Measurements from ENCODE around the gene SLC36A2.
"Not testable (repeated sequence)": the region's sequence is repeated elsewhere in the genome, so short reads cannot be mapped to it uniquely, and the experiment has no call there.

Gene SLC36A2

DNA sequence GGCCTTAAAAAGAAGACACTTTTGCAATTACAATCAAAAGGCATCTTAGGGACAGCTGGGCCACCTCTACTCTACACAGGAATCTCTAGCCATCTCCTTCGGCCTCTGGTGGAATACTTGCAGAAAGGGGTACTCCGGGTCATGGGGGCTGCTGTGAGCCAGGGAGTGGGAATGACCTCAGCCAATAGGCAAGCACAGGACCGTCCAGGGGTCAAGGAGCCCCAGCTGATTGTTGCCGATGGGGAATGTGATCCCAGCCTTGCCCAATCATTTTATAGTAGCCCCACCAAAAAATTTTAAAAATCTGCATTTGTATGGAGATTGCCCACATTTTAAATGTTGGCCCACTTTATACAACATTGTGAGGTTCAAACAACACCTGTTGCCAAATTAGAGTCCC is 26.9 kb downstream of the SLC36A2 start:
- DNase-seq = no peak

DNA sequence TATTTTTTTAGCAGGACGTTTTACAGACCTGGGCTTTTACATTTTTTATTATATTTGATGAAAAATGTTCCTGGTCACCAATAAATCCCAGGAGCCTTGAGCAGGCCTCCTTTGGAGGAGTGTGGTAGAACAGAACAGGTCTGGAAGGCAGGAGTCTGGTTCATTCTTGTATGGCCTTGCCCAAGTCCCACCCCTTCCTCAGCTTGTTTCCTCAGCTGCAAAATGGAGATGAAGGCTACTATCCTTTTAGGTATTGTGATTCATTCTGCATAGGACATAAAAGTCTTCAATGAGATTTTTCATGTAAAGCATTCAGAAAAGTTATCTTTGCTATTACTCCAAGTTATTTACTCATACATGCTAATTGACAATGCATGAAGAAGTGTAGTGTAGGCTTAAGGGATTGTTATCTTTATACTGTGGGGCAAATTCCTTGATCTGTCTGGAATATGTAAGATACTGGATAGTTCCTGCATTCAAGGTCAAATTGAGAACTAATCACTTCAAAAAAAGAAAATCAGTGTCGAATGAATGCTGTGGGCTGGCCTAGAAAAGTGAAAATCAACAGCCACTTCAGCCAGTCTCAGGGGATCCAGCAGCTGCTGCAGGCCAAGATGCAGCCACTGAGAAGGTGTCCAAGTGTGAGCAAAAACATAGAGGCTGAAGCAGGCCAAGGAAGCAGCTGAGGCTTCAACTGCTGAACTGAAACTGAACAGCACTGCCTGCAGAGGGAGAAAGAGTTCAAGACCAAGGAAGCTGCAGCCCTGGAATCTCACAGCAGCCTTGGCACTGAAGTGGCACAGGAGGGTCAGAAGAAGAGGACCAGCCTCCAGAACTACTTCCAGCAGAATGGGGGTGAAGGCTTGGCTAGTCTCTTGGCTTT is 28.3 kb downstream of the SLC36A2 start:
- no peak for DNase-seq

DNA sequence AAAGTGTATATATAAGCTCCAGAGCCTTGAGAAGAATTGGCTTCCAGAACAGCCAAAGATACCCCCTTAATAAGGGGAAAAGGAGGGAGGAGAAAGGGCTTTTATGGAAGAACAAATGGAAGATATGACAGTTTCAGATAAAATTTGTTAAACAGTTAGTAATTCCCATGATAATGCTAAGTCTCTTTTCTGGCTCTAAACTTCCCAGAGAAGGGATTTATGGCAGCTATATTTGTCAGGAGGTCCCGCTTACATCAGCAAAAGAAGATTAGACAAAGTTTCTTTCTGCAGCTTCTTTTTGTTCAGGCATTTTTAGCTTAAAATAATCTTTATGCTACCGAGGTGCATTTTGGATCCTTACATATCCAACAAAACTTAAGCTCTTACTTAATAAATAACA is 29.5 kb downstream of the SLC36A2 start:
- no peak for DNase-seq

DNA sequence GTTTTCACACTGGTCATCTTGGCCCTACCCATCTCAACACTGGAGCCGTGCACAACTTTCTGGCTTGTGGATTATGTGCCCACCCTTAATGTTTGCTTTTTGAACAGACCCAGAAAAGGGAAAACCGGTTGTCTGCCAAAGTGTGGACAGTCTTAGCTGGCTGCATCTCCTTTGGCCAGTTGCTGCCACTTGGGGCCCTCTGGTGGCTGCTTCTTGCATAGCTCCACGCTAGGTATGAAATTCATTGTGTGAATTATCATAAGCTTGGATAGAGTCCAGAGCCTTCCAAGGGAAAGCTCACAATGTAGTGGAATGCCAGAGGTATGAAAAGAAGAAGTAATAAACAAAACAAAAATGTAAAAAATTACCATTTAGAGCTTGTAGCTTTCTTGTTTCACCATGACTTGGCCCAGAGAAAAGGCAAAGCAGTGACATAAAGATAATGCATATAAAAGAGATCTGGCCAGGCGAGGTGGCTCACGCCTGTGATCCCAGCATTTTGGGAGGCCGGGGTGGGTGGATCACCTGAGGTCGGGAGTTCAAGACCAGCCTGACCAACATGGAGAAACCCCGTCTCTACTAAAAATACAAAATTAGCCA is 31.3 kb downstream of the SLC36A2 start:
- peak; percentile 21 for DNase-seq

DNA sequence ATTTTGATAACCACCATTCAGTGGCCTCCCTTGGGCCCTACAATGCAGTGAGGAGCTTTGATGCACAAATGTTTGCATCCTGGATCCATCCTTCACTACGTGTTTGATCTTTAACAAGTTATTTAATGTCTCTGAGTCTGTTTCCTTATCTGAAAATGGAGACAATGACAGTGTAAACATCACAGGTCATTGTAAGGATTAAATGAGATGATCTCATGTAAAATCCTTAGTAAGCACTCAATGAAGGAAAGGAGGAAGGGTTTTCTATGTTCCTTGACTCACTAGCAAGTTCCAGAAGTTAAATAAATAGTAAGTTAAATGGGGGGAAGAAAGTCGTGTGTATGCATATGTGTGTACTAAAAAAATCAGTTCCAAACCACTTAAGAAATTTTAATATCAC is 34.0 kb downstream of the SLC36A2 start:
- DNase-seq = no peak

DNA sequence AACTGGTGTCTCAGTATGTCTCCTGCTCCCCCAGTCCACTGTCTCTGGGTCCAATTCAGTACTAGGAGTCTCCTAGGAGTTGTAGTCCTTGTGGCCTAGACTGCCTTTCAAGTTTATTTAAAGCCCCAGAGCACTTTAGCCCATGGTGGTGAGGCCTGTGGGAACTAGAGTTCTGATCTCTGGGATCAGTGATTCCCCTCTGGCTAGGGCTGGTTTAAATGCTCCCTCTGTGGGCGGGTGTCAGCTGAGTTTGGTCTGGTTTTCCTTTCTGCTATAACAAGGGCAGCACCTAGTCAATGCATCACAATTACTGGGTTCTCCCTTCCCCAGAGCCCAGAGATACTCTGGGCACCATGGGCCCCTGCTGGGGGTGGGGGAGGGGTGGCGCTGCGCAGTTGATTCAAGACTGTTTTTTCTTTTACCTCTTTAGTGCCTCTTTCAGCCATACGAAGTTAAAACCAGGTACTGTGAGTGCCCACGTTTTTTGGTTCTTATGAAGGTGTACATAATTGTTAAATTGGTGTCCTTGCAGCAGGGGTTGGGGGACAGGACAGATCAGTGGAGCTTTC is 34.5 kb downstream of the SLC36A2 start:
- DNase-seq = no peak

DNA sequence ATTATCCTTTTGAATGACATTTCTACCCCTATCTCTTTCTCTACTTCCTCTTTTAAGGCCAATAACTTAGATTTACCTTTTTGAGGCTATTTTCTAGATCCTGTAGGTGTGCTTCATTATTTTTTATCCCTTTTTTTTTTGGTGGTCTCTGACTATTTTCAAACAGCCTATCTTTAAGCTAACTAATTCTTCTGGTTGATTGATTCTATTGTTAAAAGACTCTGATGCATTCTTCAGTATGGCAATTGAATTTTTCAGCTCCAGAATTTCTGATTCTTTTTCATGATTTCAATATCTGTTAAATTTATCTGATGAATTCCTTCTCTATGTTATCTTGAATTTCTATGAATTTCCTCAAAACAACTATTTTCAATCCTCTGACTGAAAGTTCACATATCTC is 36.4 kb downstream of the SLC36A2 start:
- DNase-seq = no peak

DNA sequence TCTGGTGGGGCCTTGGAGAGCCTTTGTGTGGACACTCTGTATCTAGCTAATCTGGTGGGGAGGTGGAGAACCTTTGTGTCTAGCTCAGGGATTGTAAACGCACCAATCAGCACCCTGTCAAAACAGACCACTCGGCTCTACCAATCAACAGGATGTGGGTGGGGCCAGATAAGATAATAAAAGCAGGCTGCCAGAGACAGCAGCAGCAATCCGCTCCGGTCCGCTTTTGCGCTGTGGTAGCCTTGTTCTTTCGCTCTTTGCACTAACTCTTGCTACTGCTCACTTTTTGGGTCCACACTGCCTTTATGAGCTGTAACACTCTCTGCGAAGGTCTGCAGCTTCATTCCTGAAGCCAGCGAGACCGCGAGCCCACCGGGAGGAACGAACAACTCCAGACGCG is 37.5 kb downstream of the SLC36A2 start:
- not testable (repeated sequence) for DNase-seq

DNA sequence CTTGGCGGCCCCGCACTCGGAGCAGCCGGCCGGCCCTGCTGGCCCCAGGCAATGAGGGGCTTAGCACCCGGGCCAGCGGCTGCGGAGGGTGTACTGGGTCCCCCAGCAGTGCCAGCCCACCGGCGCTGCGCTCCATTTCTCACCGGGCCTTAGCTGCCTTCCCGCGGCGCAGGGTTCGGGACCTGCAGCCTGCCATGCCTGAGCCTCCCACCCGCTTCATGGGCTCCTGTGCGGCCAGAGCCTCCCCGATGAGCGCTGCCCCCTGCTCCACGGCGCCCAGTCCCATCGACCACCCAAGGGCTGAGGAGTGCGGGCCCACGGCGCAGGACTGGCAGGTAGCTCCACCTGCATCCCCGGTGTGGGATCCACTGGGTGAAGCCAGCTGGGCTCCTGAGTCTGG is 38.1 kb downstream of the SLC36A2 start:
- DNase-seq = not testable (repeated sequence)

DNA sequence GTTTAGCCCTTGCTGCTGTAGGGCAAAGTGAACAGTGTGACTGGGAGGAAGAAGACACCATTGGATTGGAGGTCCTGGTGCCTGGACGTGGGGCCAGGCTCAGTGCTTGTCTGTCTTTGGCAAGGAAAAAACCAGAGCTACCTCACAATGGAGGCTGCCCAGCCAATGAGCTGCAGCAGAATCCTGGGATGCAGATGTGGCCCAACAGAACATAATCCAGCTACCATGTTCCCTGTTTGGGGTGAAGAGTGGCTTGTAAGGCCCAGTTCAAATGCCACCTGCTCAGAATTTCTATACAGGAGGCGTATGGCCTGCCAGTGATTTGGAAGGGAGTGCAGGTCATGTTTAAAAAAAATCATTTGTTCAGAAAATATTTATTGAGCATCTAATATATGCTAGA is 43.7 kb downstream of the SLC36A2 start, which contains the start of gene SLC36A3:
TSS of gene SLC36A3 (minus strand) at position 101 of the 400 bp plus-strand sequence. CDS start 412 bp downstream, outside the sequence.
- DNase-seq = no peak

DNA sequence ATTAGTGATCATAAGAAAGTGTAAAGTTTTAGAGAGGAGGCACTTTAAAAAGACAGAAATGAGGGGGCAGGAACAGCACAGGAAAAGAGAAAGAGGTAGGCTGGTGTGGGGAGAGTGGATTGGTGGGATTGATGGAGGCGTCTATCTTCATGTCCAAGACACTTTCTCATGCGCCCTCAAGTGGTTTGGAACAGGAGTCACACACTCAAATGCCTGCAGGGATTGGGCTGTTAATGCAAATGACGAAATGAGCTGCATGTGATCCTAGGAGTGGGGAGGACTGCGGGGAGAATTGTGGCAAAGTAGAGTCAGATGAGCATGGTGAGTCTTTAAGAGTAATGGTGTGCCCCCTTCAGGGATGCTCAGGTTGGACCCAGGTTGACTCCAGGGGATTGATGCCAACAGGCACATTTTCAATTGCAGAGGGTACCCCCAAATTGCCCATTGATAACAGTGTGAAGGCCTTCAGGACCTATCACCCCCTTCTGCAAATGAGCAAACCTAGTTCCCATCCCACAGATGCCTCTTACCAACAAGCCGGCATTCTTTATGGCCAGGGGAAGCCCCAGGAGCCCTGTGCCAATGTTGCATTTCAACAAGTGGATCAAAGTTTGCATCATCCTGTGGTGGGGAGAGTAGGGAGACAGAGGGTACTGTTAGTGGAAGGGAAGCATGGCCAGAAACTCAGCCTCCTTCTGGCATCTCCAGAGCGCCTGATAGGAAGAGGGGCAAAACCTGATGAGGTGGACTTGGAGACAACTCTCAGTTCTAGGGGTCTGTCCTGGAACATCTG is 49.1 kb downstream of the SLC36A2 start:
- no peak for DNase-seq

DNA sequence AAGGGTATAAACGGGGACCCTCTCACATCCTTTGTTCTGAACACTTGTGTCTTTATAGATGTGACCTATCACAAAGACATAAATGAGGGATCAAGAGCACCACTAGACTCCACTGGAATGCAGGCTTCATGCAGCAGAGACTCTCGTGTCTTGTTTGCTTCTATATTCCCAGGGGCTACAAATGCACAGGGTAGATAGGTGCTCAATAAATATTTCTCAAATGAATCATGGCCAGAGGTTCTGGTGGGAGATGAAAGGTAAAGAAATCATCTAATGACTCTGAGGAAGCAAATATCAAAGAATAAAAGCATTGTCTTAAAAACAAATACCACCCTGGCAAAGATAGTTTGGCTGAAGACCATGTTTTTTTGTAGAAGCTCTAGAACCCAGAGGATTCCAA is 50.4 kb downstream of the SLC36A2 start:
- no peak for DNase-seq

DNA sequence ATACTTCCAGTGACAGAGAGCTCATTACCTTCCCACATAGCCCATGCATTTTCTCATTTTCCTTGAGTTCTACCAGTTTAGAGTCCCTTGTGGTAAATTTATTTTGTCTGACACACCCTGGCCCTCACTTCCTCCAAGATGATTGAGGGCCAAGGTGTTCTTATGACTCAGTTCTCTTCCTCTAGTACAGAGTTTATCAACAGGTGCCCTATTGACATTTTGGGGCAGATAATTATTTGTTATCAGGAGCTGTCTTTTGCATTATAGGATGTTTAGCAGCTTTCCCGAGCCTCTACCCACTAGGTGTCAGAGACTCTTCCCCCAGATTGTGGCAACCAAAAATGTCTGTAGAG is 50.9 kb downstream of the SLC36A2 start:
- no peak for DNase-seq

DNA sequence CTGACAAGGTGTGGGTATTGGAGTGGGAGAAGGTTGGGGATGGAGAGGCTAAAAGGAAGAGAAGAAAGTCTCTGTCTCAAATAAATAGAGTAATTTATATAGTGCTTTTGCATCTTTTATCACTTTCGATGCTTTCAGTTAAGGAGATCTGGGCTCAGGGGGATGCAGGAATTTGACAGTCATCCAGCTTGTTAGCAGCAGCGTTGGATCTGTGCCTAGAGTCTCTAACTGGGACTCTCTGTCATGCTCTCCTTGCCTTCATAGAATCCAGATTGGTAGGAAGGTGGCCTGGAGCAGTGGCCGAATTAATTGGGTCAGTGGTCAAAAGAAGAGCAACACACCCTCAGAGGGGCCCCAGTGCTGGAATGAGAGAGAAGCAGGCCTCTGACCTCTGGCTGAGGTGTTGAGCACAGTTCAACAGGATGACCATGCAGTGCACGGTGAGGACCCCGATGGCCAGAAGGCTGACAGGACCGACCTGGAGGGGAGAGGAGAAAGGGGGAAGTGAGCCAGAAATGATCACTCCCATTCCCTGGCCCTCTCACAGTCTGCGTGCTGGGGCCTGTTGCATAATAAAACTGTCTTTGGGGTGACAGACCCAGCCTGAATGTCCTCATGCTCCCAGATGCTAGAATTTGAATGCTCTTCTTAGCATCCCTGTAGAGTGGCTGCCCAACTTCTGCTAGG is 51.4 kb downstream of the SLC36A2 start:
- no peak for DNase-seq

DNA sequence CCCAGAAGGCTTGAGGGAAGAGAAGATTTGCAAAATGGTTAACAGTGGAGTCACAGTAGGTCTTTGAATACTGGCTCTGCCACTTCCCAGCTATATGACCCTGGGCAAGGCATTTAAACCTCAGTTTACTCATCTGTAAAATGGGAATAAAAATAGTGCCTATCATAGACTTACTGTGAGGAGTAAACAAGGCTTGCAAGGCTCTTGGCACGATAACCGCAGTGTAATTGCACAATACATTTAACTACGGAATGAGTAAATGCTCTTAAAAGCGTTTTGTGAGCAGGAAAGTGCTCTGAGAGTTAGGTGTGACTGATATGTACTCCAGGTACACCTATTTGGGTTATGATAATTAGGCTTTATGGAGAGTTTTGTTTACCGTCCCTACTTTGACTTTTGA is 52.2 kb downstream of the SLC36A2 start:
- no peak for DNase-seq

DNA sequence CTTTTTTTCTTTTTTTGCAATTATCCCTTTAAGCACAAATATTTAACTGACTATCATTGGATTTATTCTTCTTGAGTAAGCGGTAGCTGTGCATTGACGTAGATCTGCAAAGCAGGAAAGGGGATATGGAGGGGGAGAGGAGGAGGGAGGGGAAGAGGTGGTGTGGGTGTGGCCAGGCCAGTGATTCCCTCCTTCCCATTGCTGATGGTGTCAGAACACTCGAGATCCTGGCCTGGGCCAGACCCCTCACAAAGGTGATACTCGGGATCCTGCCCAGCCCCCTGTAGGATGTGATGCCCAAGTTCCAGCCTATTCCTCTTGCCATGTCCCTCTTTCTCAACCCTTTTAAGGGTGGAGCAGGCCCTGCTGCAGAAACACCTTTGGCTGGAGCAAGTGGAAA is 53.7 kb downstream of the SLC36A2 start:
- DNase-seq = no peak

DNA sequence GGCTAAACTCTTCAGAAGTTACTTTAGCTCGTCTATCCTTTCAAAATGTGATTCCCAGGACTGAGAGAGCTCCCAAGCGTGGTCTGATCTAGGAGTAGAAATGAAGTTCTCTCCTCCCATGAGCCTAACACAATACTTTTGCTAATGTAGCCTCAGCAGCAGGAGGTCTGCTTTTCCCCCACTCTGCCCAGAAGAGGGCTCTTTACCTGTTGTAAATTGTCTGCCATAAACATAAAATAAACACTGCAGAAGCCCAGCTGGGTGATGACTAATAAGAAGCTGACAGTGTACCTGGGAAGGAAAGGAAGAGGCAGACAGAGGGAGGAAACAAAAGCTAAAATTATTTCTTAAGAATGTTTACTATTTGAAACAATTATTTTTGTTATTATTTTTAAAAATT is 59.2 kb downstream of the SLC36A2 start:
- DNase-seq = peak; percentile 44

DNA sequence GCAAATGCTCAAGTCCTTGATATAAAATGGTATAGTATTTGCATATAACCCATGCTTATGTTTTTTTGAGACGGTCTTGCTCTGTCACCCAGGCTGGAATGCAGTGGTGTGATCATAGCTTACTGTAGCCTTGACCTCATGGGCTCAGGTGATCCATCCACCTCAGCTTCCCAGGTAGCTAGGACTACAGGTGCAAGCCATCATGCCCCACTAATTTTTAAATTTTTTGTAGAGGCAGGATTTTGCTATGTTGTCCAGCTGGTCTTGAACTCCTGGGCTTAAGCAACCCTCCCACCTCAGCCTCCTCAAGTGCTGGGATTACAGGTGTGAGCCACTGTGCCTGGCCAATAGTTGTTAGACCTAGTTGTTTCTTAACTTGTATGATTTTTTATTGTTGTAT is 61.1 kb downstream of the SLC36A2 start:
- DNase-seq = no peak

DNA sequence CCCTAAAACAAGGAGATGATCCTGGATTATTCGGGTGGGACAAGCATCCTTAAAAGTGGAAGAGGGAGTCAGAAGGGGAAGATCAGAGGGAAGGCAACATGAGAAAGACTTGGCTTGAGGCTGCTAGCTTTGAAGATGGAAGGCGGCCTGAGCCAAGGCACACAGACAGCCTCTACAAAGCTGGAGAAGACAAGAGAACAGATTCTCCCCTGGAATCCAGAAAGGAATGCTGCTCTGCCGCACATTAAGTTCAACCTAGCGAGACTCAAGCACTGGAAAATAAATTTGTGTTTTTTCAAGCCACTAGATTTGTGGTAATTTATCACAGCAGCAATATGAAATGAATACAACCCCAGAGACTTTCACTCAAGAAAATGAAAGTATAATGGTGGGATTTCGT is 61.7 kb downstream of the SLC36A2 start:
- no peak for DNase-seq

DNA sequence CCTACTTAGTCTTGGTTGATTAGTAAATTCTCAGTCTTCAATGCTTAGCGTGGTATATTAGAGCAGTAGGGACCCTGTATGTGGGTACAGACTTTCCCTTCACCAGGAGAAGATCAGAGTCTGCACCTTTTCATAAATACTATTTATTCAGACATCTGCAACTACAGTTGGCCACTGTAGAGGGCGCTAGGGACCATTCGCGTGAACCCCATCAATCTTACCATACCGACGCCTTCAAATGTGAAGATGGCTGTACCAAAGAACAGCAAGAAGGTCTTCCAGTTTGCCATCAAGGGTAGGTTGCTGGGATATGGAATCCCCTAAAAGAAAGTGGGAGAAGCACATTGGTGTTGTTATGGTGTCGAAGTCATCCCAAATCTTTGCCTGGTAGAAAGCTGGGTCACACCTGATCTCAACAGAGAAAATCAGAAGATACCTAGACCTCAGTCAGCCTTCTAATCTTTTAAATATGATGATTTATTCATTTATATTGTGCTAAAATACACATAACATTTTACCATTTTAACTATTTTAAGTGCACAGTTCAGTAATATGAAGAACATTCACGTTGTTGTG is 62.9 kb downstream of the SLC36A2 start:
- DNase-seq = no peak

DNA sequence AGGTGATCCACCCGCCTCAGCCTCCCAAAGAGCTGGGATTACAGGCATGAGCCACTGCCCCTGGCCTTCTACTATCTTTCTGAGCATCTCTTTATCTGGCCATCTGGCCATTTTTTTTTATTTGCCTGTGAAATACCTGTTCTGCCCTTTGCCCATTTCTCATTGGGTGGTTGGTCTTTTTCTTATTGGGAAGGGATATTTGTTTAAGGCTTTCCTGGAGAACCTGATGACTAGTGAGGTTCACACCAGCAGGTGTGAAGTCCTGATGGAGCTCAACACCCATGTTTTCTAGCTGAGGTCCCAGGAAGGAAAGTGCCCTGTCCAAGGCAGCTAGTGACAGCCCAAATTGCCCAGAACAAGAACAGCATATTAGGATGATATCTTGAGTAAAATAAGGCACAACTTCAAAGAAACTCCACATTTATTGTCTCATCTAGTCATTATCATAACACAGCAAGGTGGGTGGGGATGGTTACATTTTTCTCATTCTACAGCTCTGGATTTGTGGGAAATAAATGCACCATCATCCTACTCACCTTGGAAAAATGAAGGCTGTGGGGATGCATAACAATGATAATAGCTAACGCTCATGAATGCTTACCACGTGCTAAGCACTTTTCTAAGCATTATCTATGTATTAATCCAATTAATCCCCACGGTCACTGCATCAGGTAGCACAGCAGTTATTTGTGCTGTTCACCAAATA is 64.1 kb downstream of the SLC36A2 start:
- no peak for DNase-seq

Measured in NCI-H2029 treated with DMSO at 0.1 percent for 48 hours (cell line).